Measurements from ENCODE around the gene P4HB. TPM values are rescaled to one million over a fixed set of nuclear protein-coding genes. Genes with fewer than 3 reads are reported as not detected.

P4HB gene
- total RNA-seq, 1 donor from 2014 or later = 371 TPM

GRCh38 chr17:81898885-81899284 lies 38.5 kb upstream of the P4HB start:
- no peak for DNase-seq (ENCODE audit: low spot score)
- intact Hi-C loops (cut with DNase I) = no loop called here

GRCh38 chr17:81898029-81898866 lies 37.9 kb upstream of the P4HB start:
- no peak for DNase-seq (ENCODE audit: low spot score)
- intact Hi-C loops (cut with DNase I) = no loop called here

- no peak for DNase-seq (ENCODE audit: low spot score)
- intact Hi-C loops (cut with DNase I) = no loop called here
Measured at GRCh38 chr17:81895400-81895799, 35.1 kb upstream of the P4HB start.

GRCh38 chr17:81891303-81891552 lies 30.9 kb upstream of the P4HB start:
- no peak for DNase-seq (ENCODE audit: low spot score)
- intact Hi-C loops (cut with DNase I) = no loop called here

DNA sequence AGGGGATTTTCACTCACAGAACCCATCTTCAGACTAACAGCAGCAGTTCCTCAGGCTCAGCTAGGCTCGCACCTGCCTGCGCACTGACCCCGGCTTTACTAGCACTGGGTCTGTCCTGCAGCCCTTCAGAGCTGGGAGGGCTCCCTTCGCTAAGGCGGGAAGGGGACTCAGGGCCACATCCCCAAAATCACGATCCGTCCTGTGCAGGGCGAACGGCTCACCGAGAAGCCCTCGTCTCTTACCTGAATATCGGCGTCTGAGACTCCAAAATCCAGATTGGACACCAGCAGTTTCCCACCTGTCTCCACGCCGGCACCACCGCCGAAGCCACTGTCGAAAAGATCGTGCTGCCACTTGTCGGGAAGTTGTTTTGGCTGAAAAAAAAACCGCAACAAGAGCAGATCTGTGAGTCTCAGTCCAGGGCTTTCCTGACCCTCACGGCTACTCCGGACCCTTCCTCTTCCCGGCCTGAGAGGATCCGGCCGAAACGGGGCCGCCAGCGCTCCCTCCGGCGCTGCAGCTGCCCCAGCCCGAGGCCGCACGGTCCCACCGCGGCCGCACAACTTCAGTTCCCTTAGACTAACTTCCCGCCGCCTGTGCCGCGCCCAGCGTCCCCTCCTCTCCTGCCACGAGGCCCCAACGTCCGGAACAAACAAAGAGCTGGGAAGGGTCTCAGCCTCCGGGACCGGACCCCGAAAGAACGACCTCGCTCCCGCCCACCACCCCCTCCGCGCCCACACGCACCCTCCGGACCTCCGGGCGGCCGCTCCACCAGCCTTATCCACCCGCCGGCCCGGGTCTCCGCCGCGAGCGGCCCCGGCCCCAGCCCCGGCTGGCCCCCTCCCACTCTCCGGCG lies 30.3 kb upstream of the P4HB start:
- intact Hi-C loops (cut with DNase I) = no loop called here
- no peak for DNase-seq (ENCODE audit: low spot score)

GRCh38 chr17:81889602-81890001 lies 29.3 kb upstream of the P4HB start:
- DNase-seq (ENCODE audit: low spot score) = no peak
- intact Hi-C loops (cut with DNase I) = no loop called here

GRCh38 chr17:81888988-81889595 lies 28.8 kb upstream of the P4HB start:
- intact Hi-C loops (cut with DNase I) = no loop called here
- DNase-seq (ENCODE audit: low spot score) = no peak

- no peak for DNase-seq (ENCODE audit: low spot score)
- intact Hi-C loops (cut with DNase I) = no loop called here
Measured at GRCh38 chr17:81888105-81888987, 28.0 kb upstream of the P4HB start.

DNA sequence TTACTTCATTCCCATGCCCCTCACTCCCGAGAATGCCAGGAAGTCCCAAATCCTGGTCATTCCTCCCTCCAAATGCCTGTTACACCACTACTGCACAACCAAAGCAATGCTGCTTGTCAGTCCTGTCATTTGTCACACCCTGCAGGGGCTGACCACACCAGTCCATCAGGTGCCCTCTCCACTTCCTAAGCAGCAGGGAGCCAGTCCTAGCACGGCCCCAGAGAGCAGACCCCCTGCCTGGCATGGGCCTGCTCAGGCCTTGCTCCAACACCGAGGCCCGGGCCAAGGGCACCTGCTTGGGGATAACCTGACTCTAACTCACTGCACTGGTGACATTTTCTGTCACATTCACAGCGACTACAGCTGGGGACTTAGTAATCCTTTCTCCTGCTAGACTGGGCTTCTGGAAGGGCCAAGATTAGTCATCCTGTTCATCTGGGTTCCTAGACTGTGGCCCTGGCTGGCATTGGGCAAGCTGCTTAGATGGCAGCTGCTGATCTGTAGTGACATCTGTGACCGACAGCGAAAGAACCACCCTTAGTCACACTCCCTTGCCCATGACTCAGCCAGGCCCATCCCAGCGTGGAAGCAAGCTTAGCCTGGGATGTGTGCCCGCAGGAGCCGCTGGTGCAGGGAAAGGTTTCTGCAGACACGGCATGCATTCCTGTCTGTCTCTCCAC lies 25.7 kb upstream of the P4HB start:
- no peak for DNase-seq (ENCODE audit: low spot score)

GRCh38 chr17:81885454-81885853 lies 25.1 kb upstream of the P4HB start:
- intact Hi-C loops (cut with DNase I) = no loop called here
- DNase-seq (ENCODE audit: low spot score) = no peak

More for the DNA sequence above, 25.7 kb upstream of the P4HB start:
- intact Hi-C loops (cut with DNase I) = no loop called here

GRCh38 chr17:81884968-81885367 lies 24.6 kb upstream of the P4HB start:
- intact Hi-C loops (cut with DNase I) = no loop called here
- no peak for DNase-seq (ENCODE audit: low spot score)

DNA sequence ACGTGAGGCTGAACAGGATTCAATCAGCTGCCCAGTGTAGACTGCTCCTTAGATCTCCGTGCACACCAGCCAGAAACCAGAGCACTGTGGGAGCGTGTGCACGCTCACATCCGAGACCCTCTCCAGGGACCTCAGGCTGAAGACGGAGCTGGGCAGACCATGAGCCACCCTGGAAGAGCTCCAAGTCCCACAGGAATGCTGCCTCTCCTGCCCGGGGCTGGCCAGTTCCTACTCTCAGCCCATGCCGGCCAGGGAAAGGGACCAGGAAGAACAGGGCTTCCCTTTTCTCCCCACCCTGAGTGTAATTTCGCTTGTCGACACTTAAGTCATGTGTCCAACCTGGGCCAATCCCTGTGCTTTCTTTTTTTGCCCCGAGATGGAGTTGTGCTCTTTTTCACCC lies 24.2 kb upstream of the P4HB start:
- intact Hi-C loops (cut with DNase I) = no loop called here
- DNase-seq (ENCODE audit: low spot score) = no peak

DNA sequence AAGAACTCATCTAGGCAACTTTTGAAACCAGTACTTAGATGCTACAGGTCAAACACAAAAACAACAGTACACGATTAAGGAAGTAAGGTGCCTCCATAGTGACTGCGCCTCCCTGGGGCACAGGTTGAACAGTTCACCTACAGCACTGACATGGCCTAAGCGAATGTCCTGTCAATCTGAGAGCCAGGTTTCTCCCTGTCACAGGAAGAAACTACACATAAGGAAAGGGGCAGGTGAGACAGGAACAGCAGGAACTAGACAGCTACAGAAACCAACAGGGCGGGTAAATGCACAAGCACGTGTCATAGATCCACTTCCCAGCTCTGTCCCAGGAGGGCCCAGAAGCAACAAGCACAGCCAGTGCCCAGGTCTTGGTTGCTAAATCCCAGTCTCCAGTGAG lies 18.8 kb upstream of the P4HB start:
- intact Hi-C loops (cut with DNase I) = no loop called here
- DNase-seq (ENCODE audit: low spot score) = no peak

DNA sequence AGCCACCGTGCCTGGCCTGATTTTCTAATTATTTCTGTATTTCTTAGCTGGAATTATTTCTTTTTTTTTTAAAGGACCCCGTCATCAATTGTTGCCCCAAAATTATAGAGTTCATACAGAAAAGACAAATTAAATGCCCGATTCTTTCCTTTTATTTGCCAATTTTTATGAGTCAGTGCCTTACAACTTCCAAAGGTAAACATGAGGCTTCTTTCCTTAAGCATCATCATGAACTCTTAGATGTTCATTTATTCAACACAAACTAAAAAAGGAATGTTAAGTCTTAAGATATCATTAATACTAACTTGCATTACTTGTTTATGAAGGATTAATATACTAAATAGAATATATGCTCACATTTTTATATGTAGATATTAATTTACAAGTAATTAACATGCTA lies 18.0 kb upstream of the P4HB start:
- intact Hi-C loops (cut with DNase I) = no loop called here
- no peak for DNase-seq (ENCODE audit: low spot score)

DNA sequence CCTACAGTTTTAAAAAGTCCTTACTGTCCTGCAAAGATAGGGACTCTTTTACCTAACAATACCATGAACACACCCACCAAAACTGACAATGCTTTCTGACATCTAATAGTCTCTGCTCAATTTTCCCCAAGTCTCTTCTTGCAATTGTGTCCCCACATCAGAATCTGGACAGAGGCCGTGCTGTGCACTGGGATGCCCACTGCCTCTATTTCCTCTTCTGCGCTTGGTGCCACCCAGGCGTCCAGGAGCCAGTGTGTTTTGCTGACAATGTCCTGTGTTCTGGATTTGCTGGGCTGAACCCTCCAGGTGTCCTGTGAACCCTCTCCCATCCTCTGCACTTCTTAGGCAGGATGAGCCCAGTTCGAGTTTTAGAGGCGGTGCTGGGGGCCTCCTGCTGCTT lies 17.2 kb upstream of the P4HB start:
- DNase-seq (ENCODE audit: low spot score) = no peak
- intact Hi-C loops (cut with DNase I) = no loop called here

DNA sequence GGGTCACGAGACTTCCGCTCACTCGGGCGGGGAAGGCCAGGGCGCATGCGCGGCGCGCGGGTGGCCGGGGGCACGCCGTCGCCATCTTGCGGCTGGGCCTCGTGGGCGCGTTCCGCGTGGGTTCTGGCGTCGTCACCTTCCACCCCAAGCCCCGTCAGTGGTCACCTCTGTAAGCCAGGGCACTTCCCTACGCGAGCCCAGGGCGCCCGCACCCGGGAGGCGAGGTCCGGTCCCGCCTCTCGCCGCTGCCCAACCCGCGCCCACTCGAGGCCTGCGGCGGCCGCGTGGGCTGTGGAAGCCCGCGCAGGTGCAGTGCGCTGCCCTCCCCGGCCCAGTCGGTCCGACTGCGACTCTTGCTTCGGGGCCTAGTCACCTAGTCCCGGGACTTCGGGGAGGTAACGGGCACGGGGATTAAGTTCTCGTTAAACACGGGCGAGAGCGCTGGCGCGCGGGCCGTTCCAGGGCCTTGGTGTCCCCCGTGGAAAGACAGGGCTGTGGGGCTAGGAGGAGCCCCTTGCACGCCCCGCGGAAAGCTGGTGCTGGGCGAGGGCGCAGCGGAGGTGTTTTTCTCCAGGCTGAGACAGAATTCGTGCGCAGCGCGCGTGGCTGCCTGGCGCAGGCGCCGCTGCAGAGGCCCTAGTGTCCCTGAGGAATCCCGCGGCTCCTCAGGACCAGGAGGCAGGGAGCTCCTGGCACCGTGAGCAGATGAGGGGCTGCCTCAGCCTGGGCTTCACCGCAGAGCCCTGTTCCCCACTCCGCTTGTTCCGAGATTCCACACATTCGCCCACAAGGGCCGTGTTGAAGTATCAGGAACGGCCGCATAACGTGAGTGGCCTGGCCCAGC lies 11.3 kb upstream of the P4HB start:
- intact Hi-C loops (cut with DNase I) = loop anchor here (5.0 kb wide), 2 partner anchors 39 to 56 kb away; partner anchors contain the start of genes MAFG and MCRIP1
- peak; percentile 97 for DNase-seq (ENCODE audit: low spot score)

- no peak for DNase-seq (ENCODE audit: low spot score)
- intact Hi-C loops (cut with DNase I) = loop anchor here (5.0 kb wide), 2 partner anchors 39 to 56 kb away; partner anchors contain the start of genes MAFG and MCRIP1
Measured at GRCh38 chr17:81870981-81871386, 10.6 kb upstream of the P4HB start, which contains the start of gene ARHGDIA. Gene ARHGDIA, minus strand, starts transcription at chr17:81871337. Its CDS starts 1,407 bp downstream, at chr17:81869930.

Measured in cardiac septum (tissue), 1 donor.